Stimulated activated CD8-positive, alpha-beta memory T cell treated with anti-CD3 and anti-CD28 coated beads, Interleukin-15, amount 100 ng/mL, for 1 hour (primary cell): ENCODE data around the gene CMTR1.
A peak's percentile ranks its signal among the peaks of the same experiment; 100 is the strongest.
"Not testable (repeated sequence)": the region's sequence is repeated elsewhere in the genome, so short reads cannot be mapped to it uniquely, and the experiment has no call there.

Experiments
- DNase-seq: peaks from one replicate; pipeline ENCODE4 v3.0.0-alpha.2; 2020; ENCODE audit warnings: low read depth

Gene CMTR1

DNA sequence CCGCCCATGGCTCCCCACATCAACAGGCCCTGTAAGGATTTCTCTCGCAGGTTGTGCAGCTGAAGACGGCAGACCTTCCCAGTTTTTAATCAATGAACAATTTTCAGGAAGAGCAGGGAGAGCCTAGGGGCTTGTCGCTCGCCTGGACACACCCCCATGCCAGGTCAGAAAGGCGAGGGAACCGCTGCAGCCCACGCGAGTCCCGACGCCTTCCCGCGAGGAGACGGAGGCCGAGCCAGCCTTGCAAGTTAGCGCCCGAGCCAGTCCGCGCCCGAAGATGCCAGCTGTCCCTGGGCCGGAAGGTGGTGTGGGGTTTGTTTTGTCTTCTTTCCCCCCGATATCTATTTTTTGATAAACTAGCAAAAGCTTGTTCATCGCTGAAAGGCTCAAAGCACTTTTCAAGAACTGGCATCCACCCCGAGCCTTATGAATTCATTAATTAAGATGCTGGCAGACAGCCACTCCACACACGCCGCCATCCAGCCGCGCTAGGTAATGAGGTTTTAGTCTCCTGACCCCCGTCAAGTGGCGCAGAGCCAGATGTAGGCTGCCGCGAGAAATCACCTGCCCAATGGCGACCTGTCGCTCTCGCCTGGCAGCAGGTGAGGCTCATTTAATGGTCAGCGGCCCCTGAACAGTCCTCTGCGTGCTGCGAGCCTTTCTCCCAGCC is 60.1 kb downstream of the CMTR1 start:
- DNase-seq, result no peak

DNA sequence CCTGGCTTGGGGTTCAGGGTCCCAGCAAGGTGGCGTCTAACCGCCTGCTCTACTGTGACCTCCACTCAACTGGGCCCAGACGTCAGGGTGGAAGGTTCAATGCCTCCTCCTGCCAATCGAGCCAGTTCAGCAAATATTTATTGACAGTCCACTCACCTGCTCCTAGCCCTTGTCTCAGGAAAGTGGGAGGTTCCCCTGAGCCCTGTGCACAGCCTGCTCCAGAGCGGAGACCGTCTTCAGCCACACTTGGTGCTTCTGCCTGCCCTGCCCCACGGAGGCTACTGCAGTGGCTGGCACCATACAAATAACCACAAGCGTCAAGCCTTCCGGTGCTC is 60.6 kb downstream of the CMTR1 start:
- DNase-seq, result no peak

DNA sequence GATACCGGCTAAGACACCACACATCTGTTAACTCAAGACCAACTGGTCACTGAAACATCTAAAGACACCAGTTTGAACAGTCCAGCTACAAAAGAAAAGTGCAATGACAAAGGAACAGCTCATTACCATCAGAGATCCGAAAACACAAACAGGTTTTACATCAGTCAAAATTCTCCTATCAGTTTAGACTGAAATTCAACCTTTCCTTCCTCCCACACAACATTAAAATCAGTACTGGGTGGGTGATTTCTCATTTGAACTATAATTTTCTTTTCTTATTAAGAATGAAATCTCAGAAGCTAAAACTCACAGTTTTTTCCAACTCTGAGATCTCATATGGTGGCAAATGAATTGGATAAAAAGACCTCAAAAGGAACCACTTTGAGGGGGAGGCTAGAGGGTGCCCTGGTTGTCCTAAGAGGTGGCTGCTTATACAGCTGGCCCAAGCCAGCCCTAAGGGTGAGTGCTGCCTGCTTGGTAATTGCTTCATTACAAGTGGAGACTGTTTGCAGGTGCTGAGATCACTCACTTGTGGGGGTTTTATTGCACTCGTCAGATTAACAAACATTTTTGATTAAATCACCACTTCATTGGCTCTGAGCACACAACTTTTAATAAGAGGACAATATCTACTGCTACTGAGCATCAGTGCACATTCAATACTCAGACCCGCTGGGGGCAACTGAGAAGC is 62.4 kb downstream of the CMTR1 start:
- no peak for DNase-seq

DNA sequence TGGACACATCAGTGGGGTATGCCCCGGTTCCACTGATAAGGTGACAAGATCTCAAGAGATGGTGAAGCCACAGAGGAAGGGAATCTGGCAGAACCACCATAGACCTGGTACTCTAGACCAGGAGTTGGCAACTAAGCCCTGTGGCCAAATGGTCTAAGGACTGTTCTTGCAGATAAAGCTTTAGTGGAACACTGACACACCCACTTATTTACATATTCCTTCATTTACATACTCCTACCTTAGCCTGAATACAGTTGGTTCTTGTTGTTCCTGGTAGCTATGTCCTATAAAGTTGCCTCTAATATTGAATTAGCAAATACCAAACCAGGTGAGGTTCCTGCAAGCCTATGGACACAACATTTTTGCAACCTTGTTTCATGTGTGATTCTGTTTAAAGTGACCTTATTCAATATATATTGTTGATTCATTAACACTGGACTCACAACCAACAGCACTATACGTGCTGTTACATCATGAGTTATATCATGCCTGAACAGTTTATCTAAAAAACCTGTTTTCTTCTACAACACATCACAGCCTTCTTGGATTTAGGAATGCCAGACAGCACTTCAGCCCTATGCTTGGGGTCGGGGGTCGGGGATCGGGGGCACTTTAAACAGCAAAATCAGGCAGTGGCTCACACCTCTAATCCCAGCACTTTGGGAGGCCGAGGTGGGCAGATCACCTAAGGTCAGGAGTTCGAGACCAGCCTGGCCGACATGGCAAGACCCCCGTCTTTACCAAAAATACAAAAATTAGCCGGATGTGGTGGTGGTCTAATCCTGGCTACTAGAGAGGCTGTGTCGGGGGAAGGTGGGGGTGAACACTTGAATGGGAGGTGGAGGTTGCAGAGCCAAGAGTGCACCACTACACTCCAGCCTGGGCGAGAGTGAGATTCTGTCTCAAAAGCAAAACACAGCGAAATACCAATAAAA is 64.2 kb downstream of the CMTR1 start:
- no peak for DNase-seq

DNA sequence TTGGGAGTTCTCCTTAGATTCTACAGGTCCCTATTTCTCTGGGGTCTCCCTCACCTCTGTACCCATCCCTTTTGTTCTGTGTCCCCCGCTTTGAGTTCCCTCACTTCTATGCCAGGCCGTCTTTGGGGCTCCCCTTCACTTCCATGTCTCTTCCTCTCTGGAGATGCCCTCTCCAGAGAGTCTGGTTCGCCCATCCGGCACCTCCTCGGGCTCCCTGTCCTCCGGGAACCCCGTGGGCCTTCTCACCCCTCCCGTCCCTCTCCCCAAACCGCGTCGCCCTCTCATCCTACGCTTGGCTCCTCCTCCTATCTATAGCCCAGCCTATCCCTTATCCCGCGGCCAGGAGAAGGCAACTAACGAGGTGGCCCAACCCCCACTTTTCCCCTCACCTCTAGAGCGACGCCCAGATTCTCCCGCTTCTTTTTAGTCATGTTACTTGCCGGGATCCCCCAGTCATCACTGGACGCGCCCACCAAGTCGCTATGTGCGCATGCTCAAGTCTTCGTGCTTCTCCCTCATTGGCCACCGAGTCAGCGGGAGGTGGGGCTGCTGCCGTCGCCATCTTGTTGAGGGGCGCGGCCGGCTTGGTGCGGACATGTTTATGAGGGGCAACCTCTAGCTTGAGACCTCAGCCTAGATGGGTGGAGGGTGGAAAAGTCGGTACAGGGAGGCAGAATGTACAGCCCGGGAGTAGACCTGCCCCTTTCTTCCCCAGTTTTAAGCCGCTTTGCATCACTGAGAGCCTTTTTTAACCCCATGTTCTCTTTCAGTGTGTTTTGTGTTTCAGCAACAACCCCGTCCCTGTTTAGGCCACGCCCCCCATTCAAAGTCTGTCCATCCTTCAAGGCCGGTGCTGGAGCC is 66.6 kb downstream of the CMTR1 start, which contains the start of gene CCDC167:
Gene CCDC167 (minus strand): TSS at position 461 of the 861 bp plus-strand sequence. CDS start 30 bp downstream, at position 431.
- peak; percentile 93 for DNase-seq

DNA sequence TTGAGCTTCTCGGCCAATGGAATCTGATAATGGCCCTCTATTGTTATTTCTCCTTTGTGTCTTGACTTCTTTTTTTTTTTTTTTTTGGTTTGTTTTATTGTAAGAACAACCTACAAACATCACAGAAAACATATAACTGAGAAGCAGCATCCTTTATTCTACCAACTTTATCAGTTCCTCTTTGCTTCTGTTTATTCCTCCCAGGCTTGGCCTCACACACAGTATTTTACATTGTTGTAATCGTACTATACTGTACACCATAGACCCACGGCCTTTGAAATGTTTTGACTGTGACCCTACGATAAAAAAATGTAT is 67.2 kb downstream of the CMTR1 start:
- no peak for DNase-seq

DNA sequence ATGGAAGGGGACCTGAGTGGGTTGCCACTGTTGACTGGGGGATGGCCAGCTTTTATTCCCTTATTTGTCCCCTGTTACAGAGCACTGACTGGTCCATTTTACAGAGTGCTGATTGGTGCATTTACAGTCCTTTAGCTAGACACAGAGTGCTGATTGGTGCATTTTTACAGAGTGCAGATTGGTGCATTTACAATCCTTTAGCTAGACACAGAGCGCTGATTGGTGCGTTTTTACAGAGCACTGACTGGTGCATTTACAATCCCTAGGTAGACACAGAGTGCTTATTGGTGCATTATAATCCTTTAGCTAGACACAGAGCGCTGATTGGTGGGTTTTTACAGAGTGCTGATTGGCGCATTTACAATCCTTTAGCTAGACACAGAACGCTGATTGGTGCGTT is 67.9 kb downstream of the CMTR1 start:
- DNase-seq, result not testable (repeated sequence)

DNA sequence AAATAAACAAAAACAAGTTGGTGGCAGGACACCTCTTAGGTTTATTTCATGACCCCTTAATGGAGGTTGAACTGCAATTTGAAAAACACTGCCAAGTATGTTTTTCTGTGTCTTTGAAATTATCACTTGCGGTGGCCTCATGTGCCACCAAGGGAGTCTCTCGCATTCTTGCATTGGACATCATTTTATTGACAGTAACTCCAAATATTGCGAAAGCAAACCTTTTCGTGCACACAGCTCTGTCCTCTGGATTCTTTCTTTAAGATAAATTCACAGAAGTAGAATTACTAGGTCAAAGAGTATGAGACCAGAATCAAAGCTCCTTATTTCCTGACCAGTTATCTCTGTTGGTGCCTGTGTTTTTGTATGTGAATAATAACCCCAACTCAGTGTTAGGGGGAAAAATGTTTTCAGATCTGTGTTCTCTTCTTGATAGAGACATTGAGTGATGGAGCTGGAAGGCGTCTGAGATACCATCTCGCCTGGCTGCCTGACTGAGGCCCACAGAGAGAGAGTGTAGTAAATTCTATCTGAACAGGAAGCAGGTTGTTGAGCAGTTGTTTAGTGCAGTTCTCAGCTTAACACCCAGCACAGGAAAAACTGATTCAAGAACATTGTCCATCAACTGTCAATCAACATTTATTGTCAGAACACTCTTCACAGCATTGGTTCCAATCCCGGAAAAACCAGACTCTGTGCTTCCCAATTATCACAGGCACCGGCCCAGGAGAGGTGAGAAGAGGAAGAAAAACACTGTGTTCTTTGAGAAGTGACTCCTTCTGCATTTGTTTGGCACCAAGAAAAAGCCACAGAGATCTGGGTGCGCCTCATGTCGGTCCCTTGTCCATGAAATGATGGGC is 68.8 kb downstream of the CMTR1 start:
- no peak for DNase-seq

DNA sequence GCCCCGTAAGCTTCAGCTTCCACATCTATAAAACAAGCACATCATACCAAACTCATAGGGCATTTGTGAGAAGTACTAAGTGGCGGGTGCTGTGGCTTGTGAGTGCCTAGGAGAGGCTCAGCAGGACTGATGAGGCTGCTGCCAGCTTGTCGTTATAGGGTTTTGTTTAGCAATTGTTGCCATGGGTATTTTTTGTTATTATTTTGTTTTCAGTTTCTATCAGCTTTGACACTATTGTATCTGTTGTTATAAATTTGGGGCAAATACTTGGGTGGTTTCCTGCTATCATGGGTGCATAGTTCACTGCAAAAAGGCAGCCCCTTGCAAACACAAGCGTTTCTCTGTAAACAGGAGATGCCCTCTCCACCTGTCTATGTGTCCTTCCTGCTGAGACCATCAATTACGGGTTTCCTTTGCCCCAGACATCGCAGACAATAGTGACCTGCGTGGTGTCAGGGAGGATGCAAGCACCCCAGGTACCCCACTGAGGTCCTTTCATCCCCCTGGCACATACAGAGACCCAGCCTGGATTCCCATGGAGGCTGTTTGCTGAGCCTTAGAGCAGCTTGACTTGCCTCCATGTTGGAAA is 69.8 kb downstream of the CMTR1 start:
- DNase-seq, result no peak

DNA sequence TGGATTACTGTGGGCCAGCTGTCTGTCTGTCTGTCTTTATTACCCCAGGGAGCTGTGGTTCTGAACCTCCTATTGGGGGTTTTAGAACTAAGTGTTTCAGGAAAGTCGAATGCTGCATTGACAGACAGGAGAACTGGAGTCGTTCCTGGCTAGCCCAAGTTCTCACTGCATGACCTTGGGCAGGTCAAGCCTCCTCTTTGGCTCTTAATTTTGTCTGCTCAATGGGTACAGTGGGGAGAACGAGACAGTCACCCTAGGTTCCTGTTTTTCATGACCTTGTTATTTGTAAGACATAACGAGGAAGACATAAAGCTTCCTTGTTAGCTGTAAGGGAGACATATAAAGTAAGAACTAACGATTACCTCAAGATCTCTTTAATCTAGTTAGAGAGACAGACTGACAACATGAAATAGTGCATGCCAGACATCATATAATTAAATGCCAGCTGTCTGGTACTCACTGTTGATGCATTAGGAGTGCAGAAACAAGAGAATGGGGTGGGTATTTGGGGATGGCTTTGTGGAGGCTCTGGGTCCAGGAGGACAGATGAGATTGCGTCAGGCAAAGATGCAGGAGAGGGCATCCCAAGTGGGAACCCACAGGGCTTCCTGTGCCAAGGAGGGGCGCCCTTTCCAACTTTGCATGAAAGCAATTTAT is 70.4 kb downstream of the CMTR1 start:
- no peak for DNase-seq

DNA sequence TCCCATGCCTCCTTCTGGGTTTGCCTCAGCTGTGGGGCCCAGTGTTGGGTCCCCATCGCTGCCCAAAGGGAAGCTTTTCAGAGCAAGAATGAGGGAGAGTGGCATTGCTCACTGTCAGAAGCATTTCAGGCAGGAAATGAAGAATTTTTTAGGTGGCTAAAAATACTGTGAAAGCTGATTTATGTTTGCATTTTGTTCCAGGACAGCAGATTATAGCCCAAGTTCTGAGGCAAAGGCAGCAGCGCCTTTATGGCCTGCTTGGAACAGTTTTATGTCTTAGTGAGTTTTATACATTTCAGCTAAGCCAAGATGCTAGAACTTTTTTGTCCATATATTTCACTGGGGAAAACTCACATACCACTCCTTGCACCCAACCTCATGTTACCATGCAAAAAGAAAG is 71.0 kb downstream of the CMTR1 start:
- DNase-seq, result no peak

DNA sequence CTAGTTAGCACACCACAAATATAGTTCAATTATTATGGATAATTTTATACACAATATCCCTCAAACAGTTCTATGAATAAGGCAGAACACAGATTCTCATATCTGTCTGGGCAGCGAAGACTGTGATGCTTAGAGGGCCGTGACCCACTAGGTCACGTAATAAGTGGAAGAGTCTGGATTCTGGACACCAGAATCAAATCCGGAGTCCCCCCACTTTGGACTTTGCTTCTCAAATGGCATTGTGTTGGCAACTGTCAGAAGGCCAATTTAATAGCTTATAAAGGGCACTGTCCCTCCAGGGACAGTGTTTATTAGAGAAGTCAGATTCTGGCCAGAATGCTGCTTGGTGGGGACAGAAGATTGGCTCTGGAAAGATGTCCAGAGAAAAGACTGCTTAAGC is 73.5 kb downstream of the CMTR1 start:
- no peak for DNase-seq

DNA sequence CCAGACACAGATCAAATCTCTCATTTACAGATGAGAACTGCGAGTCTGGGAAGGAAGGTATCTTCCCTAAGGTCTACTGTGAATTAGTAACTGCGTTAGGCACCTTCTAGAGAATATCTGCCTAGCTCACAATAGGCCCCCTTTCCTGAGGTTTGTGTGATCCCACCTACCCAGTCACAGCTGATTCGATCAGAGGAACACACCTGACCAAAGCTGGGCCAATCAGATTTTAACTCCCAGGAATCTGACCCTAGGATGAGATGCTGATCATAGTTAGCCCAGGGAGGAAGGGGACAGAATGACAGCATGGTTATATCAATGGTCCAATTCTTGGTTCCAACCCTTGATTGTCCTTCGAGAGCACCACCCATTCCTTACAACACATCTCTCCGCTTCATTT is 74.1 kb downstream of the CMTR1 start:
- no peak for DNase-seq

DNA sequence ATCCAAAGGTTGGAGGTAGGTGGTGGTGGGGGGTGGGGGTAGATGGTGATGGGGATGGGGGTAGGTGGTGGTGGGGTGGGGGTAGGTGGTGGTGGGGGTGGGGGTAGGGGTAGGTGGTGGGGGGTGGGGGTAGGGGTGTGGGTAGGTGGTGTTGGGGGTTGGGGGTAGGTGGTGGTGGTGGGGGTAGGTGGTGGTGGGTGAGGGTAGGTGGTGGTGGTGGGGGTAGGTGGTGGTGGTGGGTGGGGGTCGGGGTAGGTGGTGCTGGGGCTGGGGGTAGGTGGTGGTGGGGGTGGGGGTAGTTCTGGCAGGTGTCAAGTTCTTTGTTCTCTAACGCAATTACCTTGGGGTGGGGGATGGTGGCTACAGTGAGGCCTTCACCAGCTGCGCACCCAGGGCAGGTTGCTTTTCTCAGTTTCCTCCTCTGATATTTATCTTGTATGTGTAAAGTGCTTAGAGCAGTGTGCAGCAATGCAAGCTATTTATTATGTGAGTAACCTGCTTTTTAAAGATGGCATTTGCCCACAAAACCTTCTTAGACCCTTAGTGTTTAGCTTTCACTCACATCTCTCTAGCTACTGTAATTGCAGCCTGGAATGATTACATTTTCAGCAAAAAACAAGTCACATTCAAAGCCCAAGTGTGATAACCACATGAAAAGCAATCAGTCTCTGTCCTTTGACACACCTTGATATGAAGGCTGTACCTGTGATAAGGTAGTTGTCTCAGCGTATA is 74.8 kb downstream of the CMTR1 start:
- no peak for DNase-seq

DNA sequence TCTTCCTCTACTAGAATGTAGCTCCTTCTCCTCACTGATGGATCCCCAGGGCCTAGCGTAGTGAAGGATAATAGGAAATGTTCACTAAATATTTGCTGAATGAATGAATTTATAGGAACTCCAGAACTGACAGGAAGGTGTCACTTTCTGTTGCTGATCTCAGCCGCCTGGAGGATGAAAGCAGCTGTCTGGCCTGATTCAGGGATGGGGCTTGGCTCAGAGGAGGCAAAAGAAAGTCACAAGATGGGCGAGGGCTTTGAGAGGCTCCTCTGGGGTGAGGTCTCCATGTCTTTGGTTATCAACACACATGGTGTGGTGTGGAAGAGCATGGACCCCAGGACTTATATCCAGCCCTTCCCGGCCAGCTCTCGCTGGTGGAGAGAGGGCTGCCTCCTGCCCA is 78.2 kb downstream of the CMTR1 start:
- DNase-seq, result no peak

DNA sequence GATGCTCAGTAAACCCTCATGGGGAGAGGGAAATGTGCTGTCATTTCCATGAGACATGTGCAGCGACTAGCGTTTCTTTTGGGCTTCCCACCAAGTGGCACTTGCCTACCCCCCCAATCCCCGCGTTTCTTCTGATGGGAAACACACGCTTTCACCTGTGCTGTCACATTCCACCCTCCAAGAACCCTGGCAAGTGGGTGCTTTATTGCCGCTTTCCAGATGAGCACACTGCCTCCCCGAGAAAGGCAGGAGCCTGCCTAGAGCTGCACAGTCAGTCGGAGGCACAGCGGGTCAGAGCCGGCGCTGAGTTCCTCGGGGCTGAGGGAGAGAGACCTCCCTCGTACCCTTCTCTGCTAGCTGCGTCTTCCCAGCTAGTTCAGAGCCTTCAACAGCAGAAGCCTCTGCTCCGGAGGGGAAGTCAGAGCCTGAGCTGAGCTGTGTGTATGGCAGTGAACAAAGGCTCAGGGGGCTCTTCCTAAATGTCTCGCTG is 78.9 kb downstream of the CMTR1 start:
- DNase-seq, result no peak

DNA sequence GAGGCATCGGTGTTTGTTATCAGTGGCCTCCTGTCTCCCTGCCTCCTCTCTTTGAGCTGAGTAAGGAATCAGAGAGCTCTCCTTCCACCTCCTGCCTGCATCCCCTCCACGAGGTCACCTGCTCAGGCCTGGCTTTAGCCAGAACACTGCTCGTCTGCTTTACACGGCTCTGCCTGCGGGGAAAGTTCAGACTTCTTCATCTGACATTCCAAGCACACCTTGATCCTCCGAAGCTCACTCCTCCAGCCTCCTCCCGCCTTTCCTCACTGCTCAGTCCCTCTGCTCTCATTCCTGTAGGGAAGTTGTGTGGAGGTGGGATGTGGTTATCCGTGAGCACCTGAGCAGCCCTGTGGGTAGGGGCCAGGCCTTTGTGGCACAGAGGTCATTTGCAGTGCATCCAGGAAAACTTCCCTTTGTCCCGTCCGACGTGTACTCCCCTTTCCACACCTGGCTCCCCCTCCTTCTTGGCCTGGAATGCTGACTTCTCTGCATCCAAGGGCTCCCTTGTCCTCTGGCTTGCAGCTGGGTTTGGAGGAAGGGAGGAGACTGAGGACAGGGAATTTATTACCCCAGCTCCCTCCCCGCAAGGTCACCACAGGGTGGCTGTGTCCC is 79.5 kb downstream of the CMTR1 start:
- DNase-seq, result no peak

DNA sequence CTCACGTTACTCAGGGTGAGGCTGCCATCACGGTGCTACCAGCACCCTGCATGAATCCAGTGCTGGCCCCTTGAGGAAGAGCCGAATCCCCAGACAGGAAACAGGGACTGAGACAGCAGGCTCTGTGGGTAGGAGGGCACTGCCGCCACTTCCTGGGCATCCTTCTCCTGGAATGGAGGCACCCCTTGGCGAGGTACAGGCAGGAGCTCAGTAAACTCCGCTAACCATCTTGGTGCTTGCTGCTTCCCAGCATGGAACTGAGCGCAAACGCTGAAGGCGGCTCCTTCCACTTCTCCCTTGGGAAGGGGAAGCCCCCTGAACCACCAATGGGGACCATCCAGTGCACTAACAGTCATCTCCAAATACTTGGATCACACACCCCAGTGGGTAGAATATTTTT is 80.1 kb downstream of the CMTR1 start:
- no peak for DNase-seq

DNA sequence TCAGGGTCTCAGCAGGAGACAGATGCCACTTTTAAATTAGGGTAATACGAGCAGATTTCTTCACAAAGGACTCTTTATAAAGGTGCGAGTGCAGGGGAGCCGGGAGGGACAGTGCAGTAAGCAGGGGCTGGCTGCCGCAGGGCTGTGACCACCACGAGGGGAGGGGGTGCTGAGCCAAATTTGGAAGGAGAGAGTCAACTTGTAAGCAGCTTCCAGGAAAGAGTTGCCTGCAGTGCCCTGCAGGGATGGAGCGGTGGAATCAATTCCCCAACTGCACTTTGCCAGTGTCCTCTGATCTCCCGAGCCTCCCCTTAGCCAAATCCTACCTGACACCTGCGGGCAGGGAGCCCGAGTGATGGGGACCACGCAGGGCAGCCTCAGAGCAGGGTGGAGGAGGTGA is 80.6 kb downstream of the CMTR1 start:
- no peak for DNase-seq
